GM21526 (cell line): ENCODE measurements around the gene ALDH4A1.

Source experiments
- ATAC-seq: cut with Tn5 transposase; IDR thresholded peaks from one replicate; pipeline ENCODE4 v1.9.1; 2021; ENCODE audit warnings: moderate library complexity; ENCODE audit not compliant: unreplicated experiment, low FRiP score

Gene ALDH4A1

GRCh38 chr1:18923756-18924211 is 21.4 kb upstream of the ALDH4A1 start:
- ATAC-seq: no peak

- no peak for ATAC-seq
These were observed 20.7 kb upstream of the ALDH4A1 start for GRCh38 chr1:18922848-18923755.

GRCh38 chr1:18922319-18922726 is 20.0 kb upstream of the ALDH4A1 start:
- no peak for ATAC-seq

GRCh38 chr1:18921516-18922251 is 19.3 kb upstream of the ALDH4A1 start:
- ATAC-seq: no peak

GRCh38 chr1:18920931-18921330 is 18.6 kb upstream of the ALDH4A1 start:
- no peak for ATAC-seq

GRCh38 chr1:18919956-18920355 is 17.6 kb upstream of the ALDH4A1 start:
- no peak for ATAC-seq

GRCh38 chr1:18919197-18919905 is 17.0 kb upstream of the ALDH4A1 start:
- no peak for ATAC-seq

- no peak for ATAC-seq
These were observed 16.1 kb upstream of the ALDH4A1 start for GRCh38 chr1:18918417-18918816.

- no peak for ATAC-seq
These were observed 14.9 kb upstream of the ALDH4A1 start for GRCh38 chr1:18917071-18917799.

GRCh38 chr1:18915341-18915740 is 13.0 kb upstream of the ALDH4A1 start:
- ATAC-seq: no peak

- no peak for ATAC-seq
These were observed 10.9 kb upstream of the ALDH4A1 start for GRCh38 chr1:18913065-18913835.

- no peak for ATAC-seq
These were observed 10.2 kb upstream of the ALDH4A1 start for GRCh38 chr1:18912550-18912949.

- no peak for ATAC-seq
These were observed 6.8 kb upstream of the ALDH4A1 start for GRCh38 chr1:18908911-18909771.

GRCh38 chr1:18907917-18908845 is 5.8 kb upstream of the ALDH4A1 start:
- no peak for ATAC-seq

- no peak for ATAC-seq
These were observed 4.9 kb upstream of the ALDH4A1 start for GRCh38 chr1:18907021-18907916.

GRCh38 chr1:18903291-18903756 is 969 bp upstream of the ALDH4A1 start:
- ATAC-seq: no peak
